ENCODE measurements around the gene RFX2.

GRCh38 chr19:5978606-5979552 lies 131.4 kb downstream of the RFX2 start:
- TF ChIP-seq, protein P1, sequence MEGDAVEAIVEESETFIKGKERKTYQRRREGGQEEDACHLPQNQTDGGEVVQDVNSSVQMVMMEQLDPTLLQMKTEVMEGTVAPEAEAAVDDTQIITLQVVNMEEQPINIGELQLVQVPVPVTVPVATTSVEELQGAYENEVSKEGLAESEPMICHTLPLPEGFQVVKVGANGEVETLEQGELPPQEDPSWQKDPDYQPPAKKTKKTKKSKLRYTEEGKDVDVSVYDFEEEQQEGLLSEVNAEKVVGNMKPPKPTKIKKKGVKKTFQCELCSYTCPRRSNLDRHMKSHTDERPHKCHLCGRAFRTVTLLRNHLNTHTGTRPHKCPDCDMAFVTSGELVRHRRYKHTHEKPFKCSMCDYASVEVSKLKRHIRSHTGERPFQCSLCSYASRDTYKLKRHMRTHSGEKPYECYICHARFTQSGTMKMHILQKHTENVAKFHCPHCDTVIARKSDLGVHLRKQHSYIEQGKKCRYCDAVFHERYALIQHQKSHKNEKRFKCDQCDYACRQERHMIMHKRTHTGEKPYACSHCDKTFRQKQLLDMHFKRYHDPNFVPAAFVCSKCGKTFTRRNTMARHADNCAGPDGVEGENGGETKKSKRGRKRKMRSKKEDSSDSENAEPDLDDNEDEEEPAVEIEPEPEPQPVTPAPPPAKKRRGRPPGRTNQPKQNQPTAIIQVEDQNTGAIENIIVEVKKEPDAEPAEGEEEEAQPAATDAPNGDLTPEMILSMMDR (IDR thresholded peaks at IDR 0.05), result no peak
- no peak for TF ChIP-seq ZFX (IDR thresholded peaks at IDR 0.05; ENCODE audit: borderline replicate concordance)

Data from 22Rv1 (cell line).